GM18867 (cell line): ENCODE results near the gene LYAR.

Experiments
- ATAC-seq: cut with Tn5 transposase; IDR thresholded peaks from one replicate; pipeline ENCODE4 v1.9.1; 2021; ENCODE audit warnings: mild to moderate bottlenecking, moderate library complexity; ENCODE audit not compliant: unreplicated experiment

The LYAR gene

DNA sequence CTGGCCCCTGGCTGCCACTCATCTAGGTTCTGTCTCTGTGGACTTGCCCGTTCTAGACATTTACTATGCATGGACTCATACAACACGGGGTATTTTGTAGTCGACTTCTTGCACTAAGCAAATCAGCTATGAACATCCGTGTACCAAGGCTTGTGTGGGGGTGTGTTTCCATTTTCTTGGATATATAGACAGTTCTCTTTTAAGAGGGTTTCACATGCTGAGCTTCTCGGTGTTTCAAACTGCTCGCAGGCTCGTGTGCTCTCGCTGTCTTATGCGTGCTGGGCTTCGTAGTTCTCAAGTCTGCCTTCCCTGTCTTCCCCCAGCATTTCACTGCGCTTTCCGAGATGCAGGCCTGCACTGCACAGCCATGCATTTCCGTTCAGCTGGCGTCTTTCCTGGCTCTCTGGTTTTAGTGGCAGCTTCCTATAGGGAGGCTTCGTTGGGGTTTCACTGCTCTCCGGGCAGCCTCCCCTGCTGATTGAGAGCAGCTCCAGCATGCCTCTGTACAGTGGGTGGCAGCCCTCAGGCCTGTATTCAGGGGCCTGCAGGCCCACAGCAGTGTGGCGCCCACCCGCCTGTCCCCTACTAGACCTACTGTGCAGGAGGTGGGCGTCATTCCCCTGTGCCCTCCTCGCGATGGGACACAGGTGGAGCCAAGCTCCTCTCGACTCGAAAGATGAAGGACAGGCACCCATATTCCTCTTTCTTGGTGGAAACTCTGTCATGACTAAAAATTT lies 27.7 kb upstream of the LYAR start:
- no peak for ATAC-seq

DNA sequence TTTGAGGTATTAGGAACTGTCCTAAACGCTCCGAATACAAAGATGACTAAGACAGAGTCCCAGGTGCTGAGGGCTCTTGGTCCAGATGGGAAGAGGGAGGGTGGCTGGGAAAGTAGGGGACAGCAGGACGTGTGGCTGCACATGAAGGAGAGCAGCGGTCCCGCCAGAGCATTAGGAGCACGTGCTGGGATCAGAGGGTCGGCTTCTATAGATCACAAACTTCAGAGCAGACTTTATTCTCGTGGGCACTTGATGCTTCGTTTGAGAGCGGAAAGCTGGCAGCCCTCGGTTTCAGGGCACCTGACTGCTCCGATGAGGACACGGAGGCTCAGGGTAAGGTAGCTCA lies 26.2 kb upstream of the LYAR start:
- no peak for ATAC-seq

DNA sequence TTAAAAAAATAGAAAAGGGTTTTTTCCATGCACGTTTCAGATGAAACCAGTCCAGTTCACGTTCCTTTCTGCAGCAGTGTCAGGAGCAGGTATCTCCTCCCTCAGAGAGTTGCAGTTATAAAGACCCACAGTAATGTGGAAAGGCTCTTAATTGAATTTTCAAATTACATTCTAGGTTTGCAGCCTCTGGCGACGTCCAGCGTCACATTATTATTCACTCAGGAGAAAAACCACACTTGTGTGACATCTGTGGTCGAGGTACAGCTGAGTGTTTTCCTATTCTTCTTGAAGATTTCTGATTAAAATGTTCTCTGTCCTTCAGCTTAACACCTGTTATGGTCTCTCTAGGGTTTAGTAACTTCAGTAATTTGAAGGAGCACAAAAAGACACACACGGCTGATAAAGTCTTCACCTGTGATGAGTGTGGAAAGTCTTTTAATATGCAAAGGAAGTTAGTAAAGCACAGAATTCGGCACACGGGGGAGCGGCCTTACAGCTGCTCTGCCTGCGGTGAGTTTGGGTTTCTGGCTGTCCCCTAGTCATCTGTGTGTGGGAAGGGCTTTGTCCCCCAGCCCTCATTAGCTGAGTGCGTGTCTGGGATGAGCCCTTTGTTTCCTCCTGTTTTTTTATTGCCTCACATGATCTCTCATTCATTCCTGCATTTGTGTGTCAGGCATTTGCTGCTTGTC lies 25.7 kb upstream of the LYAR start:
- ATAC-seq, result no peak

DNA sequence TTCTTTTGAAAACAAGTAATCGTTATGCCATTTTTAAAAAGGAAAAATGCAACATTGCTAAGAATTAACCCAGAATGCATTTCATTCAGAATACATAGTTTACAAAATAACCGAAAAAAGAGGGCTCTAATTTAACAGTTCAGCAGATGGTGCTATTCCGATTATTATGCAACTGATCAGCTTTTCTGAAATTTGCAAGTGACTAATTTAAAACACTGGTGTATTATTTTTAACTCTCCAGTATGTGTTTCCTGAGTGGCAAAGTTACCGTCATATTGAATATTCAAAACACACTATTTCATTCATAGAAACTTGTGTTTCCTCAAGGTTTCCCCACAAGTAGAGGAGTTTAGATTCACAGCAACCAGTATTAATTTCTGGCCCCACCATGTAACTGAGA lies 21.2 kb upstream of the LYAR start:
- ATAC-seq, result no peak

- ATAC-seq, result no peak
These were observed 19.0 kb upstream of the LYAR start for GRCh38 chr4:4308800-4309441.

DNA sequence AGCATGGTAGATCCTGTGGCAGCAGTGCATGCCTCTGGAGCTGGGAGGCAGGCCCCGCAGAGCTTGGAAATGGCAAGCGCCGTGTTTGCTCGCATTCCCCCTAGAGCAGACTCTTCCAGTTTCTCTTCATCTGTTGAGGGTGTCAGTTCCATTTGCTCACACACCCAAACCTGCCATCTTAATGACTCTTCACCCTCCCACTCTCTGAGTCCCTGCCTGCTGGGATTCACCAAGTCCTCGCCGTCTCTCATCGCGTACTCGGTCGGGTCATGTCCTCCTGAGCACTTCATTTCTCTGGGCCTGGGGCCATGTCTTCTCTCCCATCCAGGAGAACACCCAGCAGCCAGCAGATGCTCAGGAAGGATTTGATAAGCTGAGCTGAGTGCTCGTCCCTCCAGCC lies 17.0 kb upstream of the LYAR start:
- ATAC-seq, result no peak

DNA sequence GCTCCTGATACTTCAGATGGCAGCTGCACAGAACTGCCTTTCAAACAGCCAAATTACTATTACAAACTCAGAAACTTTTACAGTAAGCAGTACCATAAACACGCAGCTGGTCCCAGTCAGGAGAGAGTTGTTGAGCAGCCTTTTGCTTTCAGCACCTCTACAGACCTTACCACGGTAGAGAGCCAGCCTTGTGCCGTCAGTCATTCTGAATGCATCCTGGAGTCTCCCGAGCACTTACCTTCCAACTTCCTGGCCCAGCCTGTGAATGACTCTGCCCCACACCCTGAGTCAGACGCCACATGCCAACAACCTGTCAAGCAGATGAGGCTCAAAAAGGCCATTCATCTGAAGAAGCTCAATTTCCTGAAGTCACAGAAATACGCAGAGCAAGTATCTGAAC lies 12.5 kb upstream of the LYAR start:
- ATAC-seq, result no peak

DNA sequence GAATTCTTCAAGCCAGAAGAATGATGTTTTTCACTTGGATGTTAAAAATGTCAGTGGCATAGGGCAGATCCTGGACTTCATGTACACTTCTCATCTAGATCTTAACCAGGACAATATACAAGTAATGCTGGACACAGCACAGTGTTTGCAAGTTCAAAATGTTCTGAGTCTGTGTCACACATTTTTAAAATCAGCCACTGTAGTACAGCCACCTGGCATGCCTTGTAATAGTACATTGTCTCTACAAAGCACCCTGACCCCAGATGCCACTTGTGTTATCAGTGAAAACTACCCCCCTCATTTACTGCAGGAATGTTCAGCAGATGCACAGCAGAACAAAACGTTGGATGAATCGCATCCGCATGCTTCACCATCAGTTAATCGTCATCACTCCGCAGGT lies 12.0 kb upstream of the LYAR start:
- ATAC-seq, result no peak

GRCh38 chr4:4299006-4299405 lies 9.1 kb upstream of the LYAR start:
- no peak for ATAC-seq

DNA sequence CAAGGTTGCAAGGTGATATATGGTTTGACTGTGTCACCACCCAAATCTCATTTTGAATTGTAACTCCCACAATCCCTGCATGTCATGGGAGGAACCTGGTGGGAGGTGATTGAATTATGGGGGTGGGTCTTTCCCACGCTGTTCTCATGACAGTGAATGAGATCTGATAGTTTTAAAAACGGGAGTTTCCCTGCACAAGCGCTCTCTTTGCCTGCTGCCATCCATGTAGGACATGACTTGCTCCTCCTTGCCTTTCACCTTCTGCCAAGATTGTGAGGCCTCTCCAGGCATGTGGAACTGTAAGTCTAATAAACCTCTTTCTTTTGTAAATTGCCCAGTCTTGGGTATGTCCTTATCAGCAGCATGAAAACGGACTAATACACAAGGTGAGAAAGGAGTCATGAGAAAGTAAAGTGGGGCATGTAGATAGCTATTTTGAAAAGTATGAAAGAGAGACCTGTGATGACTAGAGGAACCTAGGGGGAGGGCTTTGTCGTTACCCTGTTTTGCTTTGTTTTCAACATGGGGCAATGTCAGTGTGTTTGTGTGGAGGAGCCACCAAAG lies 6.4 kb upstream of the LYAR start:
- ATAC-seq, result no peak

GRCh38 chr4:4293279-4293678 lies 3.3 kb upstream of the LYAR start:
- no peak for ATAC-seq

DNA sequence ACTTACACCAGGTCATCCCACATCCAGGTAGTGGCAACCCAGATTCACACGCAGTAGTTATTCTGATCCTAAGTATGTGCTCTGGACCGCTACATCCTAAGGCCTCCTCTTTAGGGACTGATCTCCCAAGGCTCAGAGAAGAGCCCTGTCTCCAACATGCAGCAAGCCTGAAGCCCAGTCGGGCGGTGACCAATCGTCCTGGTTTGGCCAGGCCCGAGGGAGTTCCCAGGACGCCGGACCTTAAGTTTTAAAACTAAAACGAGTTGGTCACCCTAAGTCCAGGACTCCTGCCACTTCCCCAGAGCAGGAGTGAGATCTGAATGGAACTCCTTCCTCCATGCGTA lies 385 bp downstream of the LYAR start:
- peak; percentile 15 for ATAC-seq

DNA sequence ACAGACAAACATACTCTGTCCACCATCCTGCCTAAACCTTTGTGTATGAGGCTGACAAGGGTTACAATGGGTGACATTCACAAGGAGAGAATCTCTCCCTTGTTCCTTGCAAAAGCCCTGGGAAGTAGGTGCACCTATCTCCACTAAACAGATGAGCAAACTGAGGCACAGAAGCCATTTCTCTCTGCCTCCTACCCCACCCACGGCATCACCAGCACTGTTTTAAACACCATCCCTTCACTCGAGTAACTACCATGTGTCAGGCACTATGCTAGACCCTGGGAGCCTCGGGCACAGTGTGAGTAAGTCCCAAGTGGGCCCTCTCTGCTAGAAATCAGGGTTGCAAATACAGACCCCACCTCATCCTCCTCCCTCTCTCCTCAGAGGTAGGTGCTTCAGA lies 899 bp downstream of the LYAR start:
- ATAC-seq, result no peak

GRCh38 chr4:4288098-4288497 lies 1.9 kb downstream of the LYAR start:
- no peak for ATAC-seq

- no peak for ATAC-seq
These were observed 4.9 kb downstream of the LYAR start for GRCh38 chr4:4284827-4285618.

DNA sequence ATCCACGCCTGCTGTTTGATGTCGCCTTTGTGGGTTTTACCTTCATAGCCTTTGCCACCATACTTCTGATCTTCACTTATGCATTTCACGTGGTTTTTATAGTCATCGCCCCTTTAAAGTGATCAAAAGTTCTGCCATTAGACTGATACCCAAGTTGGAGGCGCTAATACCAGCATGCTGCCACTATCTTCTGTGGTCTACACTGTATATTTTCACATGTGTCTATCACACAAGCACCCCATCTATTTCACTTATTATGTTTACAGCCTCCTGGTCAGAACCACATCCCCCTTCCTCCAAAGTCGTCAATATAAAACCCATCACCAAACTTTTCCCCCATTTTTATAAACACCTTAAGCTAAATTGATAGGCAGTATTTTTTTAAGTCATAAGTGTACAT lies 8.2 kb downstream of the LYAR start:
- no peak for ATAC-seq

DNA sequence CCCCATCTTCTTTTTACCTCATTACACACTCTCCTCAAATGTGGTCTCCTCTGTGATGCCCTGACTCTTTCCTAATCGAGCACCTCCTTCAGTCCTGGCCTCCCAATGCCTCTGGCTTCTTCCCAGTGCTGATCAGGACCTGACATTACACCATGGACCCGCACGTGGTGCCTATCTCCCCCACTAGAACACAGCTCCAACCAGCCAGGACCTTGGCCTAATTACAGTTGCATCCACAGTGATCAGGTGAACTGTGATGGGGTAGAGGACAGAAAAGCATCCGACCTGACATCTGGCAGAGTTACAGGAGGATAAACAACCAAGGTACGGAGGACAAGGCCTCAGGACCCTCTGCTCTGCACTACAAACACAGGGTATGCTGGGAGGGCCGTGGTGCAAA lies 12.4 kb downstream of the LYAR start:
- ATAC-seq, result no peak

DNA sequence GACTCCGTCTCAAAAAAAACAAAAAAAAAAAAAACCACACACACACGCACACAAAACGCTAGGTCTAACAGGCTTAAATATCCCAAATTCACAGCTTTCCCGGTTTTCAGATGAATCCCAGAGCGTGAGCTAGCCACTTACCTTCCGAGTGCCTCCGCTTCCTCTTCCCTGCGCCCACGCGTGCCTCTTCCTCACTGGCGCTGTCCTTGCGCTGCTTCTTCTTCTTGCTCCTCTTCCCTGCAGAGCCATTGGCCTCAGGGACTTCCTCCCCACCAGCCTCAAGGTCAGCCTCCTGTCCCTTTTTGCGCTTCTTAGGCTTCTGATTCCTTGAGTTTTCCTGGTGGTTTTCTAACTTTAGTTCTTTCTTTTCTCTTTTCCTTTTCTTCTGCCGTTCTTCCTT lies 15.7 kb downstream of the LYAR start:
- ATAC-seq, result no peak

- ATAC-seq, result no peak
These were observed 18.0 kb downstream of the LYAR start for GRCh38 chr4:4271912-4272311.

GRCh38 chr4:4270529-4270928 lies 19.4 kb downstream of the LYAR start:
- no peak for ATAC-seq

GRCh38 chr4:4269856-4270255 lies 20.1 kb downstream of the LYAR start:
- ATAC-seq, result no peak
